T47D (cell line): ENCODE measurements around the gene BPIFB1.

Source experiments
- DNase-seq, 2 experiments: peaks; one replicate each; pipeline versions ENCODE4 v3.0.0 to v3.0.0-alpha.2; 2011 to 2012; ENCODE audit warnings: low read depth in 1 of 2, low spot score in 1 of 2
- JUND ChIP-seq: IDR thresholded peaks from 2 replicates; pipeline ENCODE4 v1.6.1; 2012; ENCODE audit warnings: low read depth
- in situ Hi-C: cut with HindIII; loops from 2 replicates; pipeline ENCODE4 v1.10.0; 2016; ENCODE audit warnings: low sequenced_read_pairs, low pct_unique_long_range_greater_than_20kb

Gene BPIFB1

DNA sequence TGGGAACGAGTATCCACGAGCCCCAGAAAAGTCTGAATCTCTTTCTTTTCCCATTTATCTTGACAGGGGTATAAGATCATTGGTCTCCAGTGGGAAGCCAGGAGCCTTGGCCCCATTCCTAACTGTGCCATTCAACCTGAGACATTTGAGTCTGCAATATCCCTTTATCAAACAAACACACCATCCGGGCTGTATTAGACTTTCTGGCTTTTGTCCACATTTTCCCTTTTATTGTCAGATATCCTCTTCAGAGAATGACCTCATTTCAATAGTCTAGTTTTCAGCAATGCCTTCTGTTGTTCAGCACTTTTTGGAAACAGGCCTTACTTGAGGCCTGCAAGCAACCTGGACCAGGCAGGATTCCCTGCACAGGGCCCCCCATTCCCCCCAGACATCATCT lies 31.5 kb upstream of the BPIFB1 start:
- no peak for TF ChIP-seq JUND
- in situ Hi-C loops = no loop called here
- no peak for DNase-seq

DNA sequence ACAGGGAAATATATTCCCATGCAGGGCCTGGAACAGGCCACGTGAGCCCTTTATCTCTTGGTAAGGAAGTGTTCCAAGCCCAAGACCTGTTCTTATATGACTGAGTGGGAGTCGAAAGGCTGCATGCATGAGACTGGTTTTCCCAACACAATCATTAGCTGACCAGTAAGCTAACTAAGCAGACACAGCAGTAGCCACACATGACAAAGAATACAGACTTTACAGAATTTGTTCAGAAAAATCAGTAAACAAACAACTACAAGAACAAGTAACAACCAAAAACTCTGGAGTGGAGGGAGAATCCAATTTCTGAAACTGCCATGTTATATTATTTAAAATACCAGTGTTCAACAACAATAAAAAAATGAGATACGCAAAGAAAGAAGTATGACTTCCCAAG lies 30.6 kb upstream of the BPIFB1 start:
- DNase-seq = no peak
- in situ Hi-C loops = no loop called here
- TF ChIP-seq JUND = no peak

DNA sequence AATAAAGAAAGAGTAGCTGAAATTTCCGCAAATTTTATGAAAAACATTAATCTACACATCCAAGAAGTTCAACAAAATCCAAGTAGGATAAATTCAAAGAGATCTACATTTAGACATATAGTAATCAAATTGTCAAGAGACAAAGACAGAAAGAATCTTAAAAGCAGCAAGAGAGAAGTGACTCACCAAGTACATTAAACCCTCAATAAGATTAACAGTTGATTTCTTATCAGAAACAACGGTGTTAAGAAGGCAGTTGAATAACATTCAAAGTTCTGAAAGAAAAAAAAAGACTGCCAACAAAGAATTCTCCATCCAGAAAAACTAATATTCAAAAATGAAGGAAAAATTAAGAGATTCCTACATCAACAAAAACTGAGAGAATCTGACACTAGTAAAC lies 28.0 kb upstream of the BPIFB1 start:
- TF ChIP-seq JUND = no peak
- DNase-seq = no peak
- in situ Hi-C loops = no loop called here

DNA sequence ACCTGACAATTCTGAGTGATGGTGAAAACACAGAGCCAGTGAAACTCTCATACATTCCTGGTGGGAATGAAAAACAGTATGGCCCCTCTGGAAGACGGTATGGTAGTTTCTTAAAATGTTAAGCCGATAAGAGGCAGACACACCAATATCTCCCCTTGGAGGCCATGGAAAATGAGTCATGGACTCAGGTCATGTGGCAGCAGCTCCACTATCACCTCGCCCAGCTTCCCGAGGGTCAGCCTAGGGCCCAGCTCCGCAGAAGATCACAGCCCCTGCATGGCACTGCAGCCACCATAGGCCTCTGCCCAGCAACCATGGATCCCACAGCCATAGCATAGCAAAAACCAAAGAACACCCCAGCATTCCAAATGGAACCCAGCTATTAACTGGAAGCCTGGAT lies 25.8 kb upstream of the BPIFB1 start:
- no peak for DNase-seq
- in situ Hi-C loops = no loop called here
- no peak for TF ChIP-seq JUND

DNA sequence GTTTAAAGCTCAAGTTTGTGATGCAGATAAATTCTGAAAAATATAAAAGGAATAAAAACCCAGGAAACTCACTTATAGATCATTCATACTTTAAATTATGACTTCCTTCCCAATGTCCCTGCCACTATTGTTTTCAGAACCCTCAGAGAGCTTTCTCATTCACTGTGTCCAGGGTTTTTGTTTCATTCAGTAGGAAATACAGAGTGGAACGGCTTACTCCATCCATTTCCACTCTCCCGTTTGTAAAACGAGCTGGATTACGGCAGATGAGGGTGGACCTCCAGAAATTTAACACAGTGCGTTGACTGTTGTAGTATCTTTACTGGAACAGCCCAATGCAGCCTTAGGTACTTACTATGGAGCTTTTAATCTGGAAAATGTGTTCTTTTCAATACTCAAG lies 23.6 kb upstream of the BPIFB1 start:
- in situ Hi-C loops = no loop called here
- no peak for TF ChIP-seq JUND
- DNase-seq = no peak

DNA sequence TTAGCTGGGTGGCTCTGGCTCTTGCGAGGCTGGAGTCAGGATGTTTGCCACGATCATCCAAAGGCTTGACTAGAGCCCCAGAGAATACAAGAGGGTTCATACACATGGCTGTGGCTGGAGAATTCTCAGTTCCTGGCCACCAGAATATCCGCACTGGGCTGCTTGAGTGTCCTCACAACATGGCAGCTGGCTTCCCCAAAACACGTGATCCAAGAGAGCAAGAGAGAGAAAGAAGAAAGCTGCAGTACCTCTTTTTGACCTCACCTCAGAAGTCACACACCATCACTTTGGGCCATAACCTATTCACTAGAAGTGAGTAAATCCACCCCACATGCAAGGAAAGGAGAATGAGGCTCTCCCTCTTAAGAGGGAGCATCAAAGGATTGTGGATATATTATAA lies 21.5 kb upstream of the BPIFB1 start:
- no peak for TF ChIP-seq JUND
- in situ Hi-C loops = no loop called here
- DNase-seq = no peak

DNA sequence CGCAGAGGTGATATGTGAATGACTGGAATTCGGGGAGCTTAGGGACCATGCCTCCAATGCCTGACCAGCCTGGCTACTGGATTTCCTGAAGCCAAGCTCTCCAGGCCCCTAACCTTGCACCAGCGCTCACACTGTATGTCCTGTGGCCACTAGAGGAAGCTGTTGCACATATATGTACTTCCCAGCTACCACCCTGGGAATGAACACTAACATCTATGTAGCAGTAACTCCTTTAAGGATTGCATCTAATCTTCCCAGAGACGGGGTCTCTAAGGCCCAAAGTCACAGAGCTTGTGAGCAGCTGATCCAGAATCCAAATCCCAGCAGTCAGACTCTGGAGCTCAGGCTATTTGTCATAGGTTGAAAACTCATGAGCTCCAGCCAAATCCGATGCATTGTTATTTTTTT lies 20.4 kb upstream of the BPIFB1 start:
- in situ Hi-C loops = no loop called here
- peak in 1 of 2 experiments; percentile 85 for DNase-seq
- no peak for TF ChIP-seq JUND

DNA sequence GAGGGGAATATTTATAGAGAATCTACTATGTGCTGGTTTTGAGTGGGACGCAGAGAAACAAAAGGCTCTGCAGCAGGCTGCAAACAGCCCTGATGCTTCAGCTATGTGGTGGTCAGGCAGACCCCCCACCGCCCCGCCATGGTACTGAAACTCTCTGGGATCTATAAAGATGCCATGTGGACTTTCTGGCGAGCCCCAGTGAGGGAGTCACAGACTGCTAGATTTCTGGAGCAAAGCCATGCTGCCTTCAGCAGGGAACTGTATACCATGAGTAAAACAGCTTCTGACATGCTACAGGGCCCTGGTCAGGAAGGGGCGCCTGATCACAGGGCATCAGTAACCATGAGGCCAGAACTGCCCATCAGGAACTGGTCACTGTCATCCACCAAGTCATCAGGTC lies 19.2 kb upstream of the BPIFB1 start:
- no peak for TF ChIP-seq JUND
- no peak for DNase-seq
- in situ Hi-C loops = no loop called here

DNA sequence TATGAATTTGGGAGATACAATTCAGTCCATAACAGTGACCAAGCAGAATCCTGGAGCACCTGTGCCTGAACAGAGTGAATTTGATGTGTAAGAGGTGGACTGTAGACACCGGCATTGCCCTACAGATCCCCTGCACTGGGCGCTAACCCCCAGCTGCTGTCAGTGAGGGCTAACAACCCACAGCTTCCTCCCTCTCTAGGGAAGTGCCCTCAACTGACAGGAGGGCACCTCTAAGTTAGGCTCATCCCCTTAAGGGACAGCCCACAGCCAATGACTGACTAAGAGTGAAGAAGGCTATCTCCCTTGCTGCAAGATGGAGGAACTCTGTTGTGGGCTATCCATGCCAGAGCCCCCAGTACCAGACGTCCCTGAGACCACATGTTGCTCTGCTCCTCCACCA lies 15.3 kb upstream of the BPIFB1 start:
- in situ Hi-C loops = no loop called here
- DNase-seq = no peak
- TF ChIP-seq JUND = no peak

DNA sequence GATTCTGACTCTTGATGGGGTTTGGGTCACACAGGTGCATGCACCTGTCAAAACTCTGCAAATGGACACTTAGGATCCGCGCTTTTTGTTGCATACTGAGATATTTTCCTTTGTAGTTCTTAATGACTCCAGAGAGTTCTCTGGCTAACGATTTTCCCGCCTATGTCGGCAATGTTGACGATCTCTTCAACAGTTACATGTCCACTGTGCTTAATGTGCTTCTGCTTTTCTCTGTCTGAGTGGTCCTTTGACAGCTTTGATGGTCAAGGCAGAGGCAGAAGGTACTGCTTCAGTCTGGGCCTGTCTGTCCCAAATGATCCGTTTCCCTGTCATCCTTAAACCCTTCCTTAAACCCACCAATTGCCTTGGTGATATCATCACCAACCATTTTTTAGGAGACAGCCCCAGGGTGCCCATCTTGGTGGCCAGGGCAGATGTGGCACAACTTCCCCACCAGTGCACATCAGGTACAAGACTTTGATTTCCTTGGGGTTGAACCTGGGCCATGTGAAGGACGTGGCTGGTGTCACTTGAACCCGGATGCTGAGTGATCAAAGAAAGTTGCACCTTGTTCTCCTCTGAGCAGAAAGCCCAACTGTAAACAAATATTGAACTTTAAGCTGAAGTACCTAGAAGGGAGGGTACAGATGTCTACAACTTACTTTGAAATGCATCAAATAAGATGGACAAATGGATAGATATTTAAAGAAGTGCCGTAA lies 10.7 kb upstream of the BPIFB1 start:
- DNase-seq = no peak
- TF ChIP-seq JUND = no peak
- in situ Hi-C loops = no loop called here

DNA sequence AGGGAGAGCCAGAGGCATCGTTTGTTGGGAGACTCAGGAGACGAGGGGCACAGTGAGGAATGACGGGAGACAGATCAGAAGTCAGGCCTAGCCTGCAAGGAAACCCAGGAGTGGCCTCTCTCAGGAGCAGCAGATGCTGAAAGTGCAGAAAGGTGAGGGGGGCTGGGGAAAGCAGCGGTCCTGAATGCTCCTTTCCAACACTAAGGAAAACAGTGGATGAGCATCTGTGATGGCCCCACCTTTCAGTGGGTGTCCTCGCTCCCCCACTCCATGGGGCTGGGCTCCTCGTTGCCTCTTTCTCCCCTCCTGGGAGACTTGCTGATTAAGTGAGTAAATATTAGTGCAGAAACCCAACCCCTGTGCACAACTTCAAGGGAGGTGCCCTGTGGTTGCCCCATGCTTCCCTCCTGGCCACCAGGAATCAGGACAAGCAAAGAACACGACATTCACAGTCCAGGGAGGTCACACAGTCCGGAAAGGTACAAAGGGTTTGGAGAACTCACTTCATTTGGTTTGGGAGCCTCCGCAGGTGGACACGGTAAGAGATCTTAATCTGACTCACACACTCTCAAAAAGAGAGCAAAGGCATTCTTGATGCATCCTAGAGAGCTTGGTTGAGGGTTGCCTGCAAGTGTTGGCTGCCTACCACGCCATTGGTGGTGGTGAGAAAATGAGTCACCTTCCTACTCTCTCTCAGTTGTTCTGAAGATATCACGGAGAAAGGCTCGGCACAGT lies 9.7 kb upstream of the BPIFB1 start:
- no peak for DNase-seq
- in situ Hi-C loops = no loop called here
- no peak for TF ChIP-seq JUND

DNA sequence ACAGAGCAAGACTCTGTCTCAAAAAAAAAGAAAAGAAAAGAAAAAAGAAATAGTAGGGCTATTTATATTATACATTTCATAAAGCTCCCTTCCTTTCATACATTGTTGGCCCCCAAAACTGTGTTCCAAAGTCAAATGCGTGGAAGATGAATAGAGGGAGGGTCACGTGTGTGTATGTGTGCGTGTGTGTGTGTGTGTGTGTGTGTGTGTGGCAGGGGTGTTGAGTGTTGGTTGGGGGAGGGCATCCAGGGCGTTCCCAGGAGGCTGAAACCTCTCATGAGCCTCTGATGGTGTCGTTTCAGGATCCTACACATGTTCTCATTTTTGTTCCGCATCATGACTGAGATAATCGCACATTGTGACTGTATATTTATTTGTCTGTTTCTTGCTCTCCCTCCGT lies 7.8 kb upstream of the BPIFB1 start:
- TF ChIP-seq JUND = no peak
- no peak for DNase-seq
- in situ Hi-C loops = no loop called here

DNA sequence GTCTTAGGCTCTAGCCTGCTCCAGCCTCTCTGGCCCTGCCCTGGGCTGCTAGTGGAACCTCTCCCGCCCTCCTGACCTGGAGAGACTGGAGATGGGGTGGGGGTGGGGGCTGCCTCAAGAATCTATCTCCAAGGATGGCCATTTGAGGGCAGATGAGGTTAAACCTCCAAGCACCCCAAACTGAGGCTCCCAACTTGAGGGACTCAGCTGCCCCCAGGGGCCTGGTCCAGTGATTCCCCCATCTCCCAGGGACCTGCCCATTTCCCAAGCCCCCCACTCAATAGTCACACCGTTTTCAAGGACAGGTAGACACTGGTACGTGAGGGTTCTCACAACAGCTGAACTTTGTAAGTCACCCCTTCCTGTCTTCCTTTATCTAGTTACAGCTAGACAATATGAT lies 7.1 kb upstream of the BPIFB1 start:
- in situ Hi-C loops = no loop called here
- no peak for TF ChIP-seq JUND

More for the DNA sequence above, 7.1 kb upstream of the BPIFB1 start:
- DNase-seq = no peak
